Cardiac muscle cell (in vitro differentiated cells and primary cell): ENCODE results near the gene UGT8. TPM values are rescaled to one million over a fixed set of nuclear protein-coding genes. Genes with fewer than 3 reads are reported as not detected.

Source experiments
- DNase-seq, 2 donors: peaks; one replicate each; pipeline versions ENCODE4 v3.0.0 to v3.0.0-alpha.2; 2010 to 2017; ENCODE audit warnings: low read depth in 1 of 2, low spot score in 1 of 2
- H3K27ac ChIP-seq: fragments of 200-600 bp; sonication (generic); 2 replicates; pipeline ENCODE4 v1.5.1; 2016
- H3K27me3 ChIP-seq: fragments of 200-600 bp; sonication (generic); 2 replicates; pipeline ENCODE4 v1.6.0; 2016; ENCODE audit warnings: control low read depth
- H3K36me3 ChIP-seq: fragments of 200-600 bp; sonication (generic); 2 replicates; pipeline ENCODE4 v1.5.1; 2016; ENCODE audit warnings: control low read depth
- H3K4me1 ChIP-seq: fragments of 200-600 bp; sonication (generic); 2 replicates; pipeline ENCODE4 v1.8.1; 2017; ENCODE audit warnings: low read depth, mild to moderate bottlenecking, mixed run types
- H3K4me3 ChIP-seq: fragments of 200-600 bp; sonication (generic); 2 replicates; pipeline ENCODE4 v1.5.1; 2016; ENCODE audit warnings: mild to moderate bottlenecking
- H3K9me3 ChIP-seq: fragments of 200-600 bp; sonication (generic); 2 replicates; pipeline ENCODE4 v1.5.1; 2017; ENCODE audit warnings: low read depth, mild to moderate bottlenecking, control low read depth
- CTCF ChIP-seq: IDR thresholded peaks from 2 replicates; pipeline ENCODE4 v1.5.1; 2012; ENCODE audit warnings: low read depth, mild to moderate bottlenecking, low read length
- polyA plus RNA-seq: library from polyadenylated mRNA; unstranded; fragments of >200 nt; fragmentation: Nextera tagmentation; extraction: Ambion mirVana; gene quantifications from 2 replicates; pipeline ENCODE4 v1.2.1, GENCODE V29; 2016
- total RNA-seq: library from RNA; depleted of rRNA; stranded (reverse); fragments of >200 nt; gene quantifications from 2 replicates; pipeline ENCODE4 v1.2.3, GENCODE V29; 2016

Gene UGT8
- total and polyA plus RNA-seq, 2 experiments from 2014 or later = 0.36 to 0.43 TPM

GRCh38 chr4:114692958-114693357 is 94.4 kb downstream of the UGT8 start:
- no peak for DNase-seq
- TF ChIP-seq CTCF = no peak
- Histone ChIP-seq H3K27me3 (no peaks in the 10 kb centered on the region), H3K4me3 (no peak overlapping the region), H3K27ac (no peak overlapping the region), H3K4me1 (peaks cover 6% of the 10 kb centered on the region), H3K9me3 (no peaks in the 10 kb centered on the region), H3K36me3 (no peaks in the 10 kb centered on the region)

- Histone ChIP-seq H3K36me3 (no peaks in the 10 kb centered on the region), H3K27ac (no peak overlapping the region), H3K27me3 (no peaks in the 10 kb centered on the region), H3K4me1 (no peaks in the 10 kb centered on the region), H3K4me3 (no peak overlapping the region), H3K9me3 (no peaks in the 10 kb centered on the region)
- peak; percentile 42 to 52 for DNase-seq
- peak; percentile 49 for TF ChIP-seq CTCF
These were observed 96.2 kb downstream of the UGT8 start for GRCh38 chr4:114694770-114695169.

DNA sequence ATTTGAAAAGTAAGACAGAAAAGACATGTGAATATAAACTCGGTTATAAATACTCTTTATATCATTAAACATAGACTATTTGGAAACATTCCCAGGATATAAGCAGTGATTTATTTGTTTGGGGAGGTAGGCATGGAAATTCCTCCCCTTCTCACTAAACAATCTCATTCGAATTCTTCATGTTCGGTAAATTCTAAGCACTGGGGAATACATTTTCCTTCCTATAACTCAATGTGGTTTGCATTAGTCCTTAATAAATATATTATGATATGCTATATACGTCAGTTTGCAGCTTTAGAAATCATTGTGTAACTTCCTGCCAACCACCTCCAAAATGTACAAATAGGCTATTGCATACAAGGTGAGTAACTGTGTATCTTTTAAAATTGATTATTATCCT is 99.6 kb downstream of the UGT8 start:
- Histone ChIP-seq H3K9me3 (no peaks in the 10 kb centered on the region), H3K36me3 (no peaks in the 10 kb centered on the region), H3K4me3 (no peak overlapping the region), H3K4me1 (no peaks in the 10 kb centered on the region), H3K27me3 (no peaks in the 10 kb centered on the region), H3K27ac (no peak overlapping the region)
- TF ChIP-seq CTCF = no peak
- DNase-seq = no peak

DNA sequence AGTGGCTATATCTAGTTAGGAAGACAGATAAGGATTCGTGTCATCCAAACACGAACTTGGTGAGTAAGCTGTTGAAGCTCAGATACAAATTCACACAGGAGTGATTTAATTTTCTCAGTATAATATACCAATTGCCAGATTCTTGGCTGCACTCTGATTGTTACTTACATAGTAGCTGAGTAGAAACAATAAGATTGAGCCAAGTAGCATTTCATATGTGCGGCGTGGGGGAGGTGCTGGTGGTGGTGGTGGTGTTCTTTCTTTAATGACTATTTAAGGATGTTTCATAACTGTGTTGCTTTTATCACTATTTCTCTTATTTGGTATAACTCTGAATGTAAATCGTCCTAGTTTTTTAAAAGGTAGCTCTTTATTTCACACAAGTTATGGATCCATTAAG is 102.9 kb downstream of the UGT8 start:
- Histone ChIP-seq H3K27me3 (no peaks in the 10 kb centered on the region), H3K9me3 (no peaks in the 10 kb centered on the region), H3K36me3 (no peaks in the 10 kb centered on the region), H3K4me3 (no peak overlapping the region), H3K4me1 (no peaks in the 10 kb centered on the region), H3K27ac (no peak overlapping the region)
- DNase-seq = peak in 1 of 2 donors; percentile 2
- no peak for TF ChIP-seq CTCF

GRCh38 chr4:114717432-114717831 is 118.8 kb downstream of the UGT8 start:
- Histone ChIP-seq H3K36me3 (no peaks in the 10 kb centered on the region), H3K27ac (no peak overlapping the region), H3K9me3 (no peaks in the 10 kb centered on the region), H3K27me3 (no peaks in the 10 kb centered on the region), H3K4me3 (no peak overlapping the region), H3K4me1 (no peaks in the 10 kb centered on the region)
- TF ChIP-seq CTCF = no peak
- no peak for DNase-seq

GRCh38 chr4:114725066-114725465 is 126.5 kb downstream of the UGT8 start:
- TF ChIP-seq CTCF = no peak
- H3K27me3 ChIP-seq = no peaks in the 10 kb centered on the region
- no peak for DNase-seq
- no peak overlapping the region for H3K27ac ChIP-seq
- no peaks in the 10 kb centered on the region for H3K36me3 ChIP-seq
- H3K9me3 ChIP-seq = no peaks in the 10 kb centered on the region
- no peaks in the 10 kb centered on the region for H3K4me1 ChIP-seq
- H3K4me3 ChIP-seq = no peak overlapping the region
